T-helper 2 cell (primary cell): ENCODE data around the gene PTPRK.
A peak's percentile ranks its signal among the peaks of the same experiment; 100 is the strongest.

Experiments
- DNase-seq, 5 experiments: peaks; one replicate each; pipeline versions ENCODE4 v3.0.0 to v3.0.0-alpha.2; 2012 to 2022

PTPRK gene

GRCh38 chr6:128242765-128243403 is 277.5 kb downstream of the PTPRK start:
- no peak for DNase-seq

- no peak for DNase-seq
Observed at GRCh38 chr6:128241216-128241615, 279.2 kb downstream of the PTPRK start.

- DNase-seq: no peak
Observed at GRCh38 chr6:128240024-128240428, 280.4 kb downstream of the PTPRK start.

- DNase-seq: no peak
Observed at GRCh38 chr6:128239146-128239545, 281.3 kb downstream of the PTPRK start.

GRCh38 chr6:128238225-128238624 is 282.2 kb downstream of the PTPRK start:
- no peak for DNase-seq

GRCh38 chr6:128235556-128235955 is 284.8 kb downstream of the PTPRK start:
- no peak for DNase-seq

- no peak for DNase-seq
Observed at GRCh38 chr6:128233531-128233930, 286.9 kb downstream of the PTPRK start.

GRCh38 chr6:128230267-128230989 is 290.0 kb downstream of the PTPRK start:
- no peak for DNase-seq

- no peak for DNase-seq
Observed at GRCh38 chr6:128225612-128226011, 294.8 kb downstream of the PTPRK start.

GRCh38 chr6:128216917-128217316 is 303.5 kb downstream of the PTPRK start:
- no peak for DNase-seq

- no peak for DNase-seq
Observed at GRCh38 chr6:128209771-128210170, 310.6 kb downstream of the PTPRK start.

GRCh38 chr6:128208851-128209580 is 311.4 kb downstream of the PTPRK start:
- DNase-seq: no peak

GRCh38 chr6:128208078-128208477 is 312.3 kb downstream of the PTPRK start:
- no peak for DNase-seq

- DNase-seq: no peak
Observed at GRCh38 chr6:128206610-128207426, 313.6 kb downstream of the PTPRK start.

- peak in 1 of 5 experiments; percentile 15 for DNase-seq
Observed at GRCh38 chr6:128204616-128205015, 315.8 kb downstream of the PTPRK start.

- no peak for DNase-seq
Observed at GRCh38 chr6:128202169-128202765, 318.1 kb downstream of the PTPRK start.

GRCh38 chr6:128200789-128201188 is 319.6 kb downstream of the PTPRK start:
- DNase-seq: no peak

- no peak for DNase-seq
Observed at GRCh38 chr6:128199461-128199860, 320.9 kb downstream of the PTPRK start.

- no peak for DNase-seq
Observed at GRCh38 chr6:128192972-128193371, 327.4 kb downstream of the PTPRK start.

GRCh38 chr6:128188678-128189077 is 331.7 kb downstream of the PTPRK start:
- DNase-seq: no peak

GRCh38 chr6:128186729-128187128 is 333.7 kb downstream of the PTPRK start:
- no peak for DNase-seq

- no peak for DNase-seq
Observed at GRCh38 chr6:128179876-128180438, 340.4 kb downstream of the PTPRK start.
